Naive thymus-derived CD4-positive, alpha-beta T cell (primary cell): ENCODE data around the gene CHMP4B. TPM values are rescaled to one million over a fixed set of nuclear protein-coding genes. Genes with fewer than 3 reads are reported as not detected.
A peak's percentile ranks its signal among the peaks of the same experiment; 100 is the strongest.

Experiments
- ATAC-seq: fragments of 150-1000 bp; cut with Tn5 transposase; 2 replicates; pipeline ENCODE4 v1.10.0; 2021; ENCODE audit warnings: mild to moderate bottlenecking, moderate library complexity
- CTCF ChIA-PET: fragments of 350-600 bp; sonication (Branson Sonifier 250); formaldehyde crosslinking; loops from one replicate; lab custom pipeline; 2021; ENCODE audit warnings: antibody characterized with exemption; lab: Charles Lee
- POLR2A ChIA-PET: fragments of 350-600 bp; sonication (Branson Sonifier 250); formaldehyde crosslinking; loops from one replicate; lab custom pipeline; 2021; ENCODE audit warnings: antibody characterized with exemption, inconsistent platforms; lab: Charles Lee
- DNase-seq, 9 donors: peaks; one replicate each; pipeline versions ENCODE4 v3.0.0 to v3.0.0-alpha.2; 2020 to 2022; ENCODE audit warnings: mixed read lengths in 1 of 9
- H3K27ac ChIP-seq: one replicate; pipeline ENCODE4 v1.7.0; 2013; ENCODE audit warnings: mild to moderate bottlenecking, low read depth, low read length, moderate library complexity
- H3K27me3 ChIP-seq, 2 donors: one replicate each; pipeline ENCODE4 v1.7.0; 2013; ENCODE audit warnings: low read length in 2 of 2, mild to moderate bottlenecking in 2 of 2, moderate library complexity in 2 of 2; ENCODE audit not compliant: control insufficient read depth in 2 of 2, insufficient read depth in 2 of 2
- H3K36me3 ChIP-seq, 3 experiments: 1 replicate in 2 of 3; 2 replicates in 1 of 3; pipeline ENCODE4 v1.7.0; 2013; ENCODE audit warnings: low read length in 3 of 3, mild to moderate bottlenecking in 3 of 3, moderate library complexity in 1 of 3; ENCODE audit not compliant: insufficient read depth in 3 of 3, control insufficient read depth in 2 of 3
- H3K4me1 ChIP-seq, 2 donors: one replicate each; pipeline ENCODE4 v1.7.0; 2013; ENCODE audit warnings: low read length in 2 of 2, mild to moderate bottlenecking in 2 of 2, moderate library complexity in 1 of 2; ENCODE audit not compliant: control insufficient read depth in 2 of 2, insufficient read depth in 2 of 2
- H3K4me3 ChIP-seq: 2 replicates; pipeline ENCODE4 v1.7.0; 2013; ENCODE audit warnings: mild to moderate bottlenecking, low read length
- H3K9me3 ChIP-seq, 3 experiments: 1 replicate in 2 of 3; 2 replicates in 1 of 3; pipeline ENCODE4 v1.7.0; 2013; ENCODE audit warnings: low read length in 3 of 3; ENCODE audit not compliant: control insufficient read depth in 2 of 3
- H3K27ac Mint-ChIP-seq, 9 donors: one replicate each; pipeline ENCODE4 v1.8.0; 2020 to 2022; ENCODE audit warnings: mixed read lengths in 9 of 9, mild to moderate bottlenecking in 8 of 9, moderate library complexity in 5 of 9, inconsistent platforms in 2 of 9
- H3K27me3 Mint-ChIP-seq, 5 donors: one replicate each; pipeline ENCODE4 v1.8.0; 2021 to 2022; ENCODE audit warnings: mixed read lengths in 5 of 5, mild to moderate bottlenecking in 1 of 5
- H3K36me3 Mint-ChIP-seq, 5 donors: one replicate each; pipeline ENCODE4 v1.8.0; 2020 to 2022; ENCODE audit warnings: mixed read lengths in 5 of 5, mild to moderate bottlenecking in 3 of 5, inconsistent platforms in 1 of 5
- H3K4me1 Mint-ChIP-seq, 7 donors: one replicate each; pipeline ENCODE4 v1.8.0; 2020 to 2022; ENCODE audit warnings: mixed read lengths in 7 of 7, mild to moderate bottlenecking in 3 of 7, inconsistent platforms in 1 of 7
- H3K4me3 Mint-ChIP-seq, 10 donors: one replicate each; pipeline ENCODE4 v1.8.0; 2020 to 2022; ENCODE audit warnings: mild to moderate bottlenecking in 10 of 10, mixed read lengths in 10 of 10, moderate library complexity in 6 of 10, inconsistent platforms in 2 of 10
- H3K9me3 Mint-ChIP-seq, 11 donors: one replicate each; pipeline ENCODE4 v1.8.0; 2020 to 2022; ENCODE audit warnings: mixed read lengths in 11 of 11, mild to moderate bottlenecking in 4 of 11, inconsistent platforms in 1 of 11, moderate library complexity in 1 of 11
- intact Hi-C, 2 donors: fragments of 100-400 bp; cut with micrococcal nuclease; formaldehyde crosslinking; loops; one replicate each; pipeline ENCODE4 v1.15.1; 2023
- polyA plus RNA-seq, 2 donors: library from polyadenylated mRNA; unstranded; fragments of 300-500 nt; fragmentation: Illumina TruSeq; gene quantifications; one replicate each; pipeline ENCODE4 v1.2.3, GENCODE V29; 2021
- total RNA-seq, 6 experiments: library from RNA in 5 of 6; stranded (reverse) in 5 of 6; gene quantifications; 1 replicate in 5 of 6; 2 replicates in 1 of 6; pipeline ENCODE4 v1.2.3 and lab custom pipeline; 2021 to 2026

Gene CHMP4B
- total and polyA plus RNA-seq, 7 experiments from 2014 or later: 4.9 to 80.8 (median 54.1) TPM

DNA sequence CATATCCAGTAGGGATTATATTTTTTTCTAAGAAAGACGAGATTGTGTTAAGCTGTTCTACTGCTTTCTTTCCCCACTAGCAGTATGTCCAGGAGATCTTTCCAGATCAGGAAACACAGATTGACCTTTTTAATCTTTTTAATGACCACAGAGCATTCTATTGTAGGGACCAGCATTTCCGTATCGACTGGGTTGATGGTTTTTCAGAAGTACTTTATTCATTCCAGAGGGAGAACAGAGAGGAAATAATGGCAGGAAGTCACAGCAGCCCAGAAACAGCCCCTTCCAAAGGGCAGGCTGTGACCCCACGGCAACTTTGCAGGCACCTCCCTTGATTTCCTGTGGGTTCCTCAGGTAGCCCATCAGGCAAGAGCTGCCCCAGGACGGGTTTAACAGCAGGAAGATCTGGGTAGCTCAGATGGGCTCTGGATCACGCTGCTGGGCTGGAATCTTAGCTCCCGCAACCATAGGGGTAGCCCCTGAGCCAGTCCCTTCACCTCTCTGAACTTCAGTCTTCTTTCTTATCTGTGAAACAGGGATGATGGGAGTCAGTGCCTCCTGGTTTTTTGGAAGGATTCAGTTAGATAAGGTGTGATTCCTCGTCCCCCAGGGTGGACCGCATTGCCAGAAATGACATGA, 23.8 kb upstream of the CHMP4B start:
- H3K4me3 Mint-ChIP-seq: peak overlapping the region in 1 of 10 donors; percentile 1
- no peak for ATAC-seq
- CTCF ChIA-PET: interaction anchor here (1.6 kb wide), 1 partner anchor 127 kb away, joined by 3 read pairs; no protein-coding TSS in a partner anchor

DNA sequence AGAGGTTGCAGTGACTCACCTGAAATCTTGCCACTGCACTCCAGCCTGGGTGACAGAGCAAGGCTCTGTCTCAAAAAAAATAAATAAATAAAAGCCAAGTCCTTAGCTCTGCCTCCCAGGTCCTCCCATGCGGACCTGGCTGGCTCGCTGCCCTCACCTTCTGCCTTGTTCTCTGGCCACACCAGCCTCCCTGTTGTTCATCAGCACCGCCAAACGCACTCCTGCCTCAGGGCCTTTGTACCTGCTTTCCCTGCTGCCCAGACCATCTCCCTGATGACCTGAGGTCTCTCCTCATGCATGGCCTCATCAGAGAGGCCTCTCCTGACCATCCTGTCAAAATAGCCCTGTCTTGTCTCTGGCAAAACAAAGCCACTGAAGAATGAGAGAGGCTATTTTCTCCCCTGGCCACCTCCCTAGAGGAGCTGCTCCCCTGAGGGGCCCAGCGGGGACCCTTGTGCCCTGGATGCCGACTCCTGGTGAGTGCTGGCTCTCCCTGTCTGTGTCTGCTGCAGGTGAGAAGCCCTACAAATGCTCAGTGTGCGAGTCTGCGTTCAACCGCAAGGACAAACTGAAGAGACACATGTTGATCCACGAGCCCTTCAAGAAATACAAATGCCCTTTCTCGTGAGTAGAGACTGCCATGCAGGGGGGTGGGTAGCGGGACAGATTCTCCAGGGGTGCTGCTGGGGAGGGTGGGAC, 22.6 kb upstream of the CHMP4B start:
- Mint-ChIP-seq H3K36me3 (peaks cover 0 to 17% (median 4%) of the 10 kb centered on the region in 5 donors), H3K27ac (no peak overlapping the region), H3K4me3 (no peak overlapping the region), H3K27me3 (no peaks in the 10 kb centered on the region), H3K4me1 (peaks cover 0 to 23% (median 5%) of the 10 kb centered on the region in 7 donors), H3K9me3 (peaks cover 0 to 1% (median 0%) of the 10 kb centered on the region in 11 donors)
- Histone ChIP-seq H3K4me1 (peaks cover 0 to 11% of the 10 kb centered on the region in 2 donors), H3K27me3 (no peaks in the 10 kb centered on the region), H3K27ac (no peak overlapping the region), H3K4me3 (no peak overlapping the region), H3K9me3 (no peaks in the 10 kb centered on the region), H3K36me3 (peaks cover 0 to 16% (median 0%) of the 10 kb centered on the region in 3 experiments)
- ChIA-PET POLR2A (no interaction called here), CTCF (interaction anchor here (0.6 to 1.6 kb wide), 3 partner anchors 55 to 1640 kb away, joined by 3 read pairs; no protein-coding TSS in a partner anchor)
- intact Hi-C loops: no loop called here
- DNase-seq: no peak
- ATAC-seq: no peak

More for the DNA sequence above, 23.8 kb upstream of the CHMP4B start:
- H3K36me3 ChIP-seq: peaks cover 0 to 16% (median 0%) of the 10 kb centered on the region in 3 experiments
- POLR2A ChIA-PET: no interaction called here
- no peaks in the 10 kb centered on the region for H3K9me3 ChIP-seq
- H3K36me3 Mint-ChIP-seq: peaks cover 1 to 23% (median 5%) of the 10 kb centered on the region in 5 donors
- H3K27ac ChIP-seq: no peak overlapping the region
- H3K4me3 ChIP-seq: no peak overlapping the region
- H3K9me3 Mint-ChIP-seq: peaks cover 0 to 1% (median 0%) of the 10 kb centered on the region in 11 donors
- peaks cover 0 to 11% of the 10 kb centered on the region in 2 donors for H3K4me1 ChIP-seq
- peaks cover 0 to 18% (median 5%) of the 10 kb centered on the region in 7 donors for H3K4me1 Mint-ChIP-seq
- no peaks in the 10 kb centered on the region for H3K27me3 ChIP-seq
- no peaks in the 10 kb centered on the region for H3K27me3 Mint-ChIP-seq
- peak overlapping the region in 5 of 9 donors; percentile 19 to 65 (median 50) for H3K27ac Mint-ChIP-seq
- no peak for DNase-seq
- intact Hi-C loops: no loop called here

DNA sequence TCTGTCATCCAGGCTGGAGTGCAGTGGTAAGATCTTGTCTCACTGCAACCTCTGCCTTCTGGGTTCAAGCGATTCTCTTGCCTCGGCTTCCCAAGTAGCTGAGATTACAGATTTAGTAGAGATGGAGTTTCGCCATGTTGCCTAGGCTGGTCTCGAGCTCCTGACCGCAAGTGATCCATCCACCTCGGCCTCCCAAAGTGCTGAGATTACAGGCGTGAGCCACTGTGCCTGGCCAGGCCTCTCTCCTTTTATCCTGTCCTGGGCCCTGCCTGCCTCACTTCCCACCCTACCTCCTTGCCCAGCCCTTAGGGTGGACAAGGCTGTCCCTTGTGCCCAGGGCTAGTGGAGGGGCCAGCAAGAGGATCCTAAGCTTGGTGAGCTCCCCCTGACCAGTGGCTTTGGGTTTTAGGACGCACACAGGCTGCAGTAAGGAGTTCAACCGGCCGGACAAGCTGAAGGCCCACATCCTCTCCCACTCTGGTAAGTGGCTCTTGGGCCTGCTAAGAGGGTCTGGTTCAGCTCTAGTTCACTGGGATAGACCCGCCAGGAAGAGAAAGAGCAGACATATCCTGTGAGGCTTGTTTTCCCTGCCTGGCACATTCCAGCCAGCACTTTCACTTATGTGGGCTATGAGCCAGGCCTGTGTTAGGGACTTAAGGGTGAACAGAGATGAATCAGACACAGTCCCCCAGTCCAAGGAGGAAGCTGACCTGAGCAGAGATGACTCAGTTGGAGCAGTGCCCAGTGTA, 21.9 kb upstream of the CHMP4B start:
- Mint-ChIP-seq H3K36me3 (peaks cover 0 to 17% (median 4%) of the 10 kb centered on the region in 5 donors), H3K9me3 (peaks cover 0 to 1% (median 0%) of the 10 kb centered on the region in 11 donors), H3K27me3 (no peaks in the 10 kb centered on the region), H3K4me3 (no peak overlapping the region), H3K27ac (peak overlapping the region in 1 of 9 donors; percentile 7), H3K4me1 (peaks cover 0 to 25% (median 5%) of the 10 kb centered on the region in 7 donors)
- ATAC-seq (peak; percentile 42), DNase-seq (no peak)
- Histone ChIP-seq H3K36me3 (peaks cover 0 to 16% (median 0%) of the 10 kb centered on the region in 3 experiments), H3K9me3 (no peaks in the 10 kb centered on the region), H3K4me1 (peaks cover 0 to 11% of the 10 kb centered on the region in 2 donors), H3K27ac (no peak overlapping the region), H3K4me3 (no peak overlapping the region), H3K27me3 (no peaks in the 10 kb centered on the region)
- POLR2A ChIA-PET: interaction anchor here (0.7 kb wide), 1 partner anchor 274 kb away, joined by 3 read pairs; no protein-coding TSS in a partner anchor
- CTCF ChIA-PET: interaction anchor here (1.1 to 1.4 kb wide), 2 partner anchors 56 to 340 kb away, joined by 3 to 5 read pairs; no protein-coding TSS in a partner anchor
- intact Hi-C loops: no loop called here

DNA sequence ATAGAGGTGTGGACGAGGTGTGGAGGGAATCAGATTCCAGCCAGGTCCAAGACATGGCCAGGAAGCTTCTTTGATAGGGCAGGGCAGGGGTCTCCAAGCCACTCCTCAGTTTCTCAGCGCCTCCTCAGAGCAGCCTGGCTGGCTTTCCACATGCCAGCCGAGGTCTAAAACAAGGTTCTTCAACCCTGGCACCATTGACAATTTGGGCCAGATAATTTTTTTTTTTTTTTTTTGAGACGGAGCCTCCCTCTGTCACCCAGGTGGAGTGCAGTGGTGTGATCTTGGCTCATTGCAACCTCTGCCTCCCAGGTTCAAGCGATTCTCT, 21.3 kb upstream of the CHMP4B start:
- ATAC-seq: no peak
- Mint-ChIP-seq H3K27ac (no peak overlapping the region), H3K27me3 (no peaks in the 10 kb centered on the region), H3K36me3 (peaks cover 0 to 17% (median 4%) of the 10 kb centered on the region in 5 donors), H3K4me1 (peaks cover 0 to 25% (median 5%) of the 10 kb centered on the region in 7 donors), H3K4me3 (no peak overlapping the region), H3K9me3 (peaks cover 0 to 1% (median 0%) of the 10 kb centered on the region in 11 donors)
- no peak for DNase-seq
- intact Hi-C loops: no loop called here
- CTCF ChIA-PET: interaction anchor here (1.1 kb wide), 1 partner anchor 339 kb away, joined by 5 read pairs; no protein-coding TSS in a partner anchor
- Histone ChIP-seq H3K4me1 (peaks cover 0 to 11% of the 10 kb centered on the region in 2 donors), H3K9me3 (no peaks in the 10 kb centered on the region), H3K4me3 (no peak overlapping the region), H3K27me3 (no peaks in the 10 kb centered on the region), H3K36me3 (peaks cover 0 to 16% (median 0%) of the 10 kb centered on the region in 3 experiments), H3K27ac (no peak overlapping the region)
- POLR2A ChIA-PET: interaction anchor here (0.7 kb wide), 1 partner anchor 274 kb away, joined by 3 read pairs; no protein-coding TSS in a partner anchor

DNA sequence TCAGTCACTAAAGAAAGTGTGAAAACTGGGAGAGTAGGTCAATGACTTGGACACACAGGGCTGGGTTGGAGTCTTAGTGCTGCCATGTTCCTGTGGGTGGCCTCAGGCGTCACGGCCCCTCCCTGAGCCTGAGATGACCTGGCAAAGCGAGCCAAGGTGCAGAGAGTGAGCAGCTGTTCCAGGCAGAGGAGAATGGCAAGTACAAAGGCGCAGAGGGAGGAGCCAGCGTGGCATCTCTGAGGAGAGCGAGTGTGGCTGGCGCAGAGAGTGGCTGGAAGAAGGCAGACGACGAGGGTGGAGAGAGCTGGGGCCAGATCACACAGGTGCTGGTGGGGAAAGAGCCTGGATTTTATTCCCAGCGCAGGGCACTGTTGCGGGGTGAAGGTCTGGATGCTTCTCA, 20.6 kb upstream of the CHMP4B start:
- H3K36me3 Mint-ChIP-seq: peaks cover 0 to 17% (median 4%) of the 10 kb centered on the region in 5 donors
- H3K4me3 Mint-ChIP-seq: no peak overlapping the region
- H3K4me3 ChIP-seq: no peak overlapping the region
- no peaks in the 10 kb centered on the region for H3K9me3 ChIP-seq
- H3K27ac Mint-ChIP-seq: peak overlapping the region in 2 of 9 donors; percentile 2 to 59
- ChIA-PET CTCF (interaction anchor here (1.1 to 2.1 kb wide), 2 partner anchors 124 to 338 kb away, joined by 5 to 9 read pairs; no protein-coding TSS in a partner anchor), POLR2A (no interaction called here)
- no peak overlapping the region for H3K27ac ChIP-seq
- peaks cover 0 to 16% (median 0%) of the 10 kb centered on the region in 3 experiments for H3K36me3 ChIP-seq
- no peaks in the 10 kb centered on the region for H3K27me3 Mint-ChIP-seq
- DNase-seq (no peak), ATAC-seq (no peak)
- intact Hi-C loops: no loop called here
- peaks cover 0 to 25% (median 5%) of the 10 kb centered on the region in 7 donors for H3K4me1 Mint-ChIP-seq
- H3K27me3 ChIP-seq: no peaks in the 10 kb centered on the region
- peaks cover 0 to 1% (median 0%) of the 10 kb centered on the region in 11 donors for H3K9me3 Mint-ChIP-seq
- peaks cover 0 to 11% of the 10 kb centered on the region in 2 donors for H3K4me1 ChIP-seq

DNA sequence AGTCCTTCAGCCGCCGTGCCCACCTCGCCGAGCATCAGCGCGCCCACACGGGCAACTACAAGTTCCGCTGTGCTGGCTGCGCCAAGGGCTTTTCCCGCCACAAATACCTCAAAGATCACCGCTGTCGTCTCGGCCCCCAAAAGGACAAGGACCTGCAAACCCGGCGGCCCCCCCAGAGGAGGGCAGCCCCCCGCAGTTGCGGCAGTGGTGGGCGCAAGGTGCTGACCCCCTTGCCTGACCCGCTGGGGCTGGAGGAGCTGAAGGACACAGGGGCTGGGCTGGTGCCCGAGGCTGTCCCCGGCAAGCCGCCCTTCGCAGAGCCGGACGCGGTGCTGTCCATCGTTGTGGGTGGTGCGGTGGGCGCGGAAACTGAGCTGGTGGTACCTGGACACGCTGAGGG, 20.1 kb upstream of the CHMP4B start:
- peaks cover 0 to 1% (median 0%) of the 10 kb centered on the region in 11 donors for H3K9me3 Mint-ChIP-seq
- no peaks in the 10 kb centered on the region for H3K27me3 Mint-ChIP-seq
- H3K9me3 ChIP-seq: no peaks in the 10 kb centered on the region
- intact Hi-C loops: no loop called here
- H3K27me3 ChIP-seq: no peaks in the 10 kb centered on the region
- no peak overlapping the region for H3K4me3 Mint-ChIP-seq
- peaks cover 0 to 11% of the 10 kb centered on the region in 2 donors for H3K4me1 ChIP-seq
- H3K36me3 Mint-ChIP-seq: peaks cover 0 to 17% (median 4%) of the 10 kb centered on the region in 5 donors
- ChIA-PET CTCF (interaction anchor here (2.1 kb wide), 1 partner anchor 124 kb away, joined by 9 read pairs; no protein-coding TSS in a partner anchor), POLR2A (no interaction called here)
- no peak for ATAC-seq
- H3K27ac ChIP-seq: no peak overlapping the region
- peaks cover 0 to 24% (median 5%) of the 10 kb centered on the region in 7 donors for H3K4me1 Mint-ChIP-seq
- H3K4me3 ChIP-seq: no peak overlapping the region
- no peak for DNase-seq
- H3K36me3 ChIP-seq: peaks cover 0 to 16% (median 0%) of the 10 kb centered on the region in 3 experiments
- peak overlapping the region in 1 of 9 donors; percentile 59 for H3K27ac Mint-ChIP-seq
